ENCODE measurements around the gene VSTM2B. TPM values are rescaled to one million over a fixed set of nuclear protein-coding genes. Genes with fewer than 3 reads are reported as not detected.

VSTM2B gene
- total RNA-seq, 2 experiments from 2014 or later, result not detected

DNA sequence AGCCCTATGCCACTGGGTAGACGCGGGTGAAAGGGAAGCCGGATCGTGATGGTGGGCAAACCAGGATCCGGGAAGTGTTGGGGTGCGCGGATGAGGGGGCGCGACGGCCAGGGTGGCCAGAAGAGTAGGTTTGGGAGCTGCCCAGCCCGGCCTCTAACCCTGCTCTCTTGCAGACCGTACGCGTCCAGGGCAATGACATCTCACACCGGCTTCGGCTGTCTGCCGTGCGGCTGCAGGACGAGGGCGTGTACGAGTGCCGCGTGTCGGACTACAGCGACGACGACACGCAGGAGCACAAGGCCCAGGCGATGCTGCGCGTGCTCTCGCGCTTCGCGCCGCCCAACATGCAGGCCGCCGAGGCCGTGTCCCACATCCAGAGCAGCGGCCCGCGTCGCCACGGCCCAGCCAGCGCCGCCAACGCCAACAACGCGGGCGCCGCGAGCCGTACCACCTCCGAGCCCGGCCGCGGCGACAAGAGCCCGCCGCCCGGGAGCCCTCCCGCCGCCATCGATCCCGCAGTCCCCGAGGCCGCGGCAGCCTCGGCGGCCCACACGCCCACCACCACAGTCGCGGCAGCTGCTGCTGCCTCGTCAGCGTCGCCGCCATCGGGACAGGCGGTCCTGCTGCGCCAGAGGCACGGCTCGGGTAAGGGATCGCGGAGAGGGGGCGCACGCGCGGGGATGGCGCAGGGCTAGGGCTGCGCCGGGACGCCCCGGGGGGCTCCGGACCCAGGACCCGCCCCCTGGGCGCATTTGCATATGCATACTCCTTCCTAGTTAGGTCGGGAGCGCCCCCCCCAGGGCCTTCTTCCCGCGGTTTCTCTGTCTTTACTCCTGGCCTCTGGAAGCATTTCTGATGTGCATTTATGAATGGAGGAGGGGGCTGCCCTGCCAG, 4.1 kb downstream of the VSTM2B start:
- intact Hi-C loops (cut with micrococcal nuclease), result loop anchor here (5.0 to 10.0 kb wide), 5 partner anchors 57 to 318 kb away; partner anchors contain the start of genes C19orf12 and UQCRFS1
- CTCF ChIA-PET, result interaction anchor here (0.7 to 2.3 kb wide), 3 partner anchors 7 to 160 kb away, joined by 3 to 10 read pairs (median 3); no protein-coding TSS in a partner anchor

GRCh38 chr19:29530540-29531457, 5.0 kb downstream of the VSTM2B start:
- ChIA-PET CTCF (interaction anchor here (0.8 kb wide), 1 partner anchor 8 kb away, joined by 3 read pairs; no protein-coding TSS in a partner anchor), POLR2A (no interaction called here)
- peaks cover 29% of the 10 kb centered on the region for H3K4me1 Mint-ChIP-seq (ENCODE audit: low read depth)
- H3K9me3 Mint-ChIP-seq, result no peaks in the 10 kb centered on the region
- DNase-seq, result no peak
- H3K27me3 Mint-ChIP-seq, result peaks cover 59% of the 10 kb centered on the region
- peaks cover 3% of the 10 kb centered on the region for H3K36me3 Mint-ChIP-seq
- no peak overlapping the region for H3K27ac Mint-ChIP-seq
- no peak overlapping the region for H3K4me3 Mint-ChIP-seq
- intact Hi-C loops (cut with micrococcal nuclease), result no loop called here

More for the DNA sequence above, 4.1 kb downstream of the VSTM2B start:
- no peak overlapping the region for H3K27ac Mint-ChIP-seq
- H3K4me1 Mint-ChIP-seq (ENCODE audit: low read depth), result peaks cover 33% of the 10 kb centered on the region
- peaks cover 3% of the 10 kb centered on the region for H3K36me3 Mint-ChIP-seq
- peak overlapping the region; percentile 3 for H3K4me3 Mint-ChIP-seq
- DNase-seq, result no peak
- peaks cover 59% of the 10 kb centered on the region for H3K27me3 Mint-ChIP-seq
- no peaks in the 10 kb centered on the region for H3K9me3 Mint-ChIP-seq
- POLR2A ChIA-PET, result no interaction called here

GRCh38 chr19:29531458-29532025, 5.7 kb downstream of the VSTM2B start:
- ChIA-PET CTCF (no interaction called here), POLR2A (no interaction called here)
- DNase-seq, result no peak
- Mint-ChIP-seq H3K4me1 (ENCODE audit: low read depth) (peaks cover 27% of the 10 kb centered on the region), H3K4me3 (no peak overlapping the region), H3K27me3 (peaks cover 59% of the 10 kb centered on the region), H3K36me3 (peaks cover 3% of the 10 kb centered on the region), H3K9me3 (no peaks in the 10 kb centered on the region), H3K27ac (no peak overlapping the region)
- intact Hi-C loops (cut with micrococcal nuclease), result no loop called here

DNA sequence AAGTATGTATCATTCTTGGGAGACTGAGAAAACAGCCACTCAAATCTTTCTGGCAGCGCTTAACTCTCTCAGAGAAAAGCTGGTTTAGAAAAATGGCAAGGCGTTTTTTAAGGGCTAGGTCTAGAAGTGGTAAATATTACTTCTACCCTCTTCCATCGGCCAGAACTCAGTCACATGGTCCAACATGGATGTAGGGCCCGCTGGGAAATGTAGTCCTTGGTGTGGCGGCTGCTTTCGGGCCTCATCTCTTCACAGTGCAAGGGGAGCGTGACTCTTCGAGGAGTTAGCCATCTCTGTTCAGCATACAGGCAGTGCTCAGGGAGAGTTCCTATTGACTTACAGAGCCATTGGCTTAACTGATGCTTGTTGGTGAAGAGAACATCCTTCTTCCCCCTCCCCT, 6.3 kb downstream of the VSTM2B start:
- H3K36me3 Mint-ChIP-seq, result peaks cover 3% of the 10 kb centered on the region
- peaks cover 25% of the 10 kb centered on the region for H3K4me1 Mint-ChIP-seq (ENCODE audit: low read depth)
- H3K27me3 Mint-ChIP-seq, result peaks cover 59% of the 10 kb centered on the region
- intact Hi-C loops (cut with micrococcal nuclease), result no loop called here
- H3K9me3 Mint-ChIP-seq, result no peaks in the 10 kb centered on the region
- DNase-seq, result no peak
- no peak overlapping the region for H3K4me3 Mint-ChIP-seq
- H3K27ac Mint-ChIP-seq, result no peak overlapping the region
- POLR2A ChIA-PET, result no interaction called here
- CTCF ChIA-PET, result interaction anchor here (1.0 kb wide), 1 partner anchor 78 kb away, joined by 3 read pairs; no protein-coding TSS in a partner anchor

GRCh38 chr19:29532956-29533355, 7.2 kb downstream of the VSTM2B start:
- peaks cover 54% of the 10 kb centered on the region for H3K27me3 Mint-ChIP-seq
- ChIA-PET POLR2A (no interaction called here), CTCF (interaction anchor here (0.7 to 1.0 kb wide), 2 partner anchors 77 to 193 kb away, joined by 3 read pairs; no protein-coding TSS in a partner anchor)
- H3K36me3 Mint-ChIP-seq, result peaks cover under 1% of the 10 kb centered on the region
- intact Hi-C loops (cut with micrococcal nuclease), result no loop called here
- no peak overlapping the region for H3K27ac Mint-ChIP-seq
- no peak for DNase-seq
- no peak overlapping the region for H3K4me3 Mint-ChIP-seq
- no peaks in the 10 kb centered on the region for H3K9me3 Mint-ChIP-seq
- peaks cover 18% of the 10 kb centered on the region for H3K4me1 Mint-ChIP-seq (ENCODE audit: low read depth)

DNA sequence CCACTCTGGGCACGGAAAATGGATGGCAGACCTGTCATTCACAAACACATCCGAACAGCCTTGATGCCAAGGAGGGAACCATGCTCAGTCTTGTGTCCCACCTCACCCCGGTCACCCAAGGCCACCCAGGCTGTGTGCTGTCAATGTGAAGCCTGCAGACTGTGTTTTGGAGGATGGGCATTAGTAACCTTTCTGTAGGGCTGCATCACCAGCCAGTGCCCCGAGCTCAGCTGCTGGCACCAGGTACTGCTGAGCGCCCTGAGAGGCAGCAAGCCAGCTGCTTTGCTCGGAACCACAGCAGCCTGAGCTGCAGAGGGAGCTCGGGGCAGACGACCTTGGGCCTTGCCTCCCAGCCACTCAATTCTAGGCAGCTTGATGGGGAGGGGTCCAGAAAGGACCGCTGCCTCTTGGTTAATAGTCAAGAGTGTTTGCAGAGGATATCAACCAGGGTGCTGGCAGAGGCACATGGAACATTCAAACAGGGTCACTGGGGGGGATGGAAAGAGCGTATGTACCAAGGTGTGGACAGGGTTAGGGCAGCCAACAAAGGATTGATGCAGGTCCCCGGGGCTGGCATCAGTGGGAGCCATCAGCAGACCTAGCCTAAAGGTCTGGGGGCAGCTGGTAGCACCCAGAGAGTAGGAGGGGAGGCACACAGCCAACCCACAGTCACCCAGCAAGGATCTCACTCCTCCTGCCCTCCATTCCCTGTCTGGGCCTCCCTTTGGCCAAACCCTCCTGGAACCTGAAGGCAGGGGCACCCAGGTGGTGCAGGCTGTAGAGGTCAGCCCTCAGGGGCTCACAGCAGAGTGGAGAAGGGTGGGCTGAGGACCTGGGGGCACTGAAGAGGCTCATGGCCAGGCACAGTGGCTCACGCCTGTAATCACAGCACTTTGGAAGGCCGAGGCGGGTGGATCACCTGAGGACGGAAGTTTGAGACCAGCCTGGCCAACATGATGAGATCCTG, 8.1 kb downstream of the VSTM2B start:
- Mint-ChIP-seq H3K27ac (no peak overlapping the region), H3K4me3 (no peak overlapping the region), H3K27me3 (peaks cover 46% of the 10 kb centered on the region), H3K36me3 (no peaks in the 10 kb centered on the region), H3K9me3 (no peaks in the 10 kb centered on the region), H3K4me1 (ENCODE audit: low read depth) (peaks cover 11% of the 10 kb centered on the region)
- intact Hi-C loops (cut with micrococcal nuclease), result no loop called here
- ChIA-PET CTCF (no interaction called here), POLR2A (no interaction called here)
- DNase-seq, result no peak

GRCh38 chr19:29535214-29535831, 9.5 kb downstream of the VSTM2B start:
- ChIA-PET CTCF (no interaction called here), POLR2A (no interaction called here)
- peaks cover 2% of the 10 kb centered on the region for H3K4me1 Mint-ChIP-seq (ENCODE audit: low read depth)
- intact Hi-C loops (cut with micrococcal nuclease), result no loop called here
- H3K4me3 Mint-ChIP-seq, result no peak overlapping the region
- no peaks in the 10 kb centered on the region for H3K9me3 Mint-ChIP-seq
- DNase-seq, result no peak
- no peaks in the 10 kb centered on the region for H3K36me3 Mint-ChIP-seq
- H3K27me3 Mint-ChIP-seq, result peaks cover 39% of the 10 kb centered on the region
- H3K27ac Mint-ChIP-seq, result no peak overlapping the region

GRCh38 chr19:29535984-29536508, 10.3 kb downstream of the VSTM2B start:
- no peak for DNase-seq
- intact Hi-C loops (cut with micrococcal nuclease), result no loop called here
- Mint-ChIP-seq H3K4me1 (ENCODE audit: low read depth) (no peaks in the 10 kb centered on the region), H3K4me3 (no peak overlapping the region), H3K36me3 (no peaks in the 10 kb centered on the region), H3K27me3 (peaks cover 35% of the 10 kb centered on the region), H3K9me3 (no peaks in the 10 kb centered on the region), H3K27ac (no peak overlapping the region)
- CTCF ChIA-PET, result no interaction called here
- POLR2A ChIA-PET, result no interaction called here

DNA sequence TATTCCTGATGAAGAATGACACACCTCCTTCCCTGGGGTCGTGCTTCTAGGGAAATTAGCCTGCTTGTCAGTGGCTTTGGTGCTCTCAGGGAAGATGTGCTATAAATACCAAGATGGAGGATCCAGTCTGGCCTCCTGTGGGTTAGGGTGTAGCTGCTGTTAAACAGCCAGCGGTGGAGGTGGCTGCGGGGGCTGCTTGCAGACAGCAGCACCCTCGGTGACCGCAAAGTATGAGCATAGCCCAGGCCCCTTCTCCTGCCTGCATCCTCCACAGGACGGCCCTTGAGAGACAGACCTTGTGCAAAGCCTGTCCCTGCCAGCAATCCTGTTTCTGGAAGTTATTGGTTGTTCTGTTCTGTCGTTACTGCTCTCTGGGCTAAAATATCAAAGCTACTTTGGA, 11.4 kb downstream of the VSTM2B start:
- intact Hi-C loops (cut with micrococcal nuclease), result no loop called here
- H3K9me3 Mint-ChIP-seq, result no peaks in the 10 kb centered on the region
- POLR2A ChIA-PET, result no interaction called here
- peaks cover 25% of the 10 kb centered on the region for H3K27me3 Mint-ChIP-seq
- CTCF ChIA-PET, result interaction anchor here (1.9 kb wide), 1 partner anchor 9 kb away, joined by 7 read pairs; no protein-coding TSS in a partner anchor
- DNase-seq, result no peak
- no peaks in the 10 kb centered on the region for H3K36me3 Mint-ChIP-seq
- no peaks in the 10 kb centered on the region for H3K4me1 Mint-ChIP-seq (ENCODE audit: low read depth)
- no peak overlapping the region for H3K4me3 Mint-ChIP-seq
- H3K27ac Mint-ChIP-seq, result no peak overlapping the region

DNA sequence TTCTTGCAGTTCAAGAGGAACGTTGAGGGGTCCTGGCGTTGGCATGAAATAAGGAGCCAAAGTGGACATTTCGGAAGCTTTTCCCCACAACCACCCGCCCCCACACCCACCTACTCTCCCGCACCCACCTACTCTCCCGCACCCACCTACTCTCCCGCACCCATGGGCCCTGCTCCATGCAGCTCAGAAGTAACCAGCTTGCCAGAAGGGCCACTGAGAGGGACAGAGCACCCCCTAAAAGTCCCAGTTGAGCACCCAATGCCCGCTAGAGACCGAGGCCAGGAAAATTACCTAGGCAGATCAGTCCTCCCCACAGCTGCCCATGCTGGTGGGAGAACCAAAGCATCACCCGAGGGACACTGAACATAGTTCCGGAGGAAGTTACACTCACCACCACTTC, 11.8 kb downstream of the VSTM2B start:
- Mint-ChIP-seq H3K4me3 (no peak overlapping the region), H3K4me1 (ENCODE audit: low read depth) (no peaks in the 10 kb centered on the region), H3K9me3 (no peaks in the 10 kb centered on the region), H3K27ac (no peak overlapping the region), H3K36me3 (no peaks in the 10 kb centered on the region), H3K27me3 (peaks cover 22% of the 10 kb centered on the region)
- CTCF ChIA-PET, result interaction anchor here (1.9 kb wide), 1 partner anchor 9 kb away, joined by 7 read pairs; no protein-coding TSS in a partner anchor
- DNase-seq, result no peak
- POLR2A ChIA-PET, result no interaction called here
- intact Hi-C loops (cut with micrococcal nuclease), result no loop called here

Measured in activated CD4-positive, alpha-beta memory T cell treated with anti-CD3 and anti-CD28 coated beads for 36 hours (primary cell).